Heart left ventricle (tissue), 16 donors: ENCODE data around the gene DOCK2. TPM values are rescaled to one million over a fixed set of nuclear protein-coding genes. Genes with fewer than 3 reads are reported as not detected.
A peak's percentile ranks its signal among the peaks of the same experiment; 100 is the strongest.

Source experiments
- ATAC-seq, 4 donors: fragments of 200-7000 bp; cut with Tn5 transposase; one replicate each; pipeline ENCODE4 v1.9.1; 2020 to 2022; ENCODE audit warnings: moderate library complexity in 4 of 4, mild to moderate bottlenecking in 3 of 4, moderate number of reproducible peaks in 1 of 4
- DNase-seq, 5 donors: peaks; one replicate each; pipeline ENCODE4 v3.0.0-alpha.2; 2020
- H3K27ac ChIP-seq, 12 donors: fragments of 200-600 bp; sonication (generic) in 4 of 12; one replicate each; pipeline versions ENCODE4 v1.5.0 to v1.8.0; 2016 to 2022; ENCODE audit warnings: mild to moderate bottlenecking in 2 of 12
- H3K27me3 ChIP-seq, 9 donors: fragments of 200-600 bp; sonication (generic) in 2 of 9; one replicate each; pipeline versions ENCODE4 v1.5.1 to v1.8.0; 2016 to 2022; ENCODE audit warnings: mild to moderate bottlenecking in 3 of 9
- H3K36me3 ChIP-seq, 9 donors: fragments of 200-600 bp; sonication (generic) in 2 of 9; one replicate each; pipeline versions ENCODE4 v1.5.0 to v1.8.0; 2018 to 2022; ENCODE audit warnings: mild to moderate bottlenecking in 2 of 9
- H3K4me1 ChIP-seq, 12 donors: fragments of 200-600 bp; sonication (generic) in 4 of 12; one replicate each; pipeline versions ENCODE4 v1.5.0 to v1.8.0; 2016 to 2022; ENCODE audit warnings: mild to moderate bottlenecking in 3 of 12
- H3K4me3 ChIP-seq, 12 donors: fragments of 200-600 bp; sonication (generic) in 4 of 12; one replicate each; pipeline versions ENCODE4 v1.5.0 to v1.8.0; 2017 to 2022; ENCODE audit warnings: mild to moderate bottlenecking in 9 of 12, moderate library complexity in 4 of 12
- H3K9me3 ChIP-seq, 12 donors: fragments of 200-600 bp; sonication (generic) in 4 of 12; one replicate each; pipeline versions ENCODE4 v1.5.0 to v1.8.0; 2016 to 2022; ENCODE audit warnings: mild to moderate bottlenecking in 1 of 12
- POLR2A ChIP-seq, 2 donors: fragments of 450-650 bp; IDR thresholded peaks; one replicate each; pipeline ENCODE4 v1.6.1; 2017; ENCODE audit warnings: antibody characterized with exemption in 2 of 2, mild to moderate bottlenecking in 2 of 2, moderate library complexity in 2 of 2
- WGBS, 4 donors: extraction: QIAGEN DNeasy Blood & Tissue Kit in 2 of 4; methylation state at CpG; one replicate each; pipeline versions ENCODE4 v1.1.5 to v1.1.7; 2013 to 2018; 5-methylcytosine and 5-hydroxymethylcytosine counted together
- intact Hi-C, 10 donors: fragments of 100-400 bp; cut with DNase I; formaldehyde crosslinking; loops; one replicate each; pipeline versions ENCODE4 v1.11.1 to v1.14.2; 2022
- polyA plus RNA-seq, 2 donors: library from polyadenylated mRNA; stranded (reverse); fragments of 200-250 nt; gene quantifications; one replicate each; pipeline ENCODE4 v1.2.3, GENCODE V29; 2013
- total RNA-seq, 9 donors: library from RNA; depleted of rRNA in 2 of 9; stranded (reverse); fragments of >200 nt in 2 of 9; fragmentation: NEBNext Ultra II Directional in 3 of 9; extraction: Animal tissue kit (Norgen Biotek cat#: 25700) in 3 of 9; gene quantifications; one replicate each; pipeline versions ENCODE4 v1.1.0 to v1.2.4, GENCODE V29; 2016 to 2023
- TF ChIP-seq, protein P1 (sequence below), 12 donors: fragments of 200-600 bp; sonication (generic) in 4 of 12; IDR thresholded peaks; one replicate each; pipeline versions ENCODE4 v1.5.0 to v1.8.0; 2018 to 2022; ENCODE audit warnings: antibody characterized with exemption in 12 of 12, mild to moderate bottlenecking in 5 of 12
- donor health status: ischemic (EF 13 %, LVEDD 7.1; RV severe dilation, severe dysfunction).
- donor health status: healthy with polysubstance abuse.
- donor health status: DM: no; HTN: yes; CAD: no.
- donor health status: DM: no; HTN: no; CAD: no.
- donor health status: ischemic (EF 25% LVEDD 6.9; RV normal size, moderate dysfunction).
- donor health status: ischemic (EF 25% LVEDD 5.7; RV mildly dilated, moderate dysfunction).
- donor health status: healthy.
- donor health status: DM: yes; HTN: yes; CAD: no.
- donor health status: ischemic (EF 35%, LVEDD 5.7; RV mildly dilated, moderate dysfunction).
- donor health status: nonischemic (EF 11% LVEDD 7.7; RV severe dilation, severe dysfunction).
- donor health status: DM: yes; HTN: yes; CAD: no.
- donor health status: PGD.
- donor health status: ischemic (EF 29% LVEDD 5.4; RV normal size, mild dysfunction).
- donor health status: nonischemic (EF 23%, LVEDD 6.1; RV moderate dilation, normal function).

DOCK2 gene
- total and polyA plus RNA-seq, 11 donors = 0.80 to 59.5 (median 4.6) TPM

GRCh38 chr5:169647566-169647965 is 10.5 kb downstream of the DOCK2 start:
- H3K4me1 ChIP-seq = peaks cover 0 to 65% (median 9%) of the 10 kb centered on the region in 12 donors
- no peaks in the 10 kb centered on the region for H3K9me3 ChIP-seq
- peak overlapping the region in 1 of 12 donors; percentile 80 for H3K27ac ChIP-seq
- ATAC-seq (peak in 1 of 4 donors; percentile 23), DNase-seq (no peak)
- H3K4me3 ChIP-seq = peak overlapping the region in 1 of 12 donors; percentile 12
- no peaks in the 10 kb centered on the region for H3K36me3 ChIP-seq
- intact Hi-C loops = no loop called here
- TF ChIP-seq, protein P1, sequence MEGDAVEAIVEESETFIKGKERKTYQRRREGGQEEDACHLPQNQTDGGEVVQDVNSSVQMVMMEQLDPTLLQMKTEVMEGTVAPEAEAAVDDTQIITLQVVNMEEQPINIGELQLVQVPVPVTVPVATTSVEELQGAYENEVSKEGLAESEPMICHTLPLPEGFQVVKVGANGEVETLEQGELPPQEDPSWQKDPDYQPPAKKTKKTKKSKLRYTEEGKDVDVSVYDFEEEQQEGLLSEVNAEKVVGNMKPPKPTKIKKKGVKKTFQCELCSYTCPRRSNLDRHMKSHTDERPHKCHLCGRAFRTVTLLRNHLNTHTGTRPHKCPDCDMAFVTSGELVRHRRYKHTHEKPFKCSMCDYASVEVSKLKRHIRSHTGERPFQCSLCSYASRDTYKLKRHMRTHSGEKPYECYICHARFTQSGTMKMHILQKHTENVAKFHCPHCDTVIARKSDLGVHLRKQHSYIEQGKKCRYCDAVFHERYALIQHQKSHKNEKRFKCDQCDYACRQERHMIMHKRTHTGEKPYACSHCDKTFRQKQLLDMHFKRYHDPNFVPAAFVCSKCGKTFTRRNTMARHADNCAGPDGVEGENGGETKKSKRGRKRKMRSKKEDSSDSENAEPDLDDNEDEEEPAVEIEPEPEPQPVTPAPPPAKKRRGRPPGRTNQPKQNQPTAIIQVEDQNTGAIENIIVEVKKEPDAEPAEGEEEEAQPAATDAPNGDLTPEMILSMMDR (IDR thresholded peaks at IDR 0.05) = no peak
- no peak for TF ChIP-seq POLR2A (IDR thresholded peaks at IDR 0.05)
- WGBS, 4 donors = 24 to 44% (median 30%) methylated on average over 1 of the region's 1 CpG
- peaks cover 0 to 4% (median 0%) of the 10 kb centered on the region in 9 donors for H3K27me3 ChIP-seq

DNA sequence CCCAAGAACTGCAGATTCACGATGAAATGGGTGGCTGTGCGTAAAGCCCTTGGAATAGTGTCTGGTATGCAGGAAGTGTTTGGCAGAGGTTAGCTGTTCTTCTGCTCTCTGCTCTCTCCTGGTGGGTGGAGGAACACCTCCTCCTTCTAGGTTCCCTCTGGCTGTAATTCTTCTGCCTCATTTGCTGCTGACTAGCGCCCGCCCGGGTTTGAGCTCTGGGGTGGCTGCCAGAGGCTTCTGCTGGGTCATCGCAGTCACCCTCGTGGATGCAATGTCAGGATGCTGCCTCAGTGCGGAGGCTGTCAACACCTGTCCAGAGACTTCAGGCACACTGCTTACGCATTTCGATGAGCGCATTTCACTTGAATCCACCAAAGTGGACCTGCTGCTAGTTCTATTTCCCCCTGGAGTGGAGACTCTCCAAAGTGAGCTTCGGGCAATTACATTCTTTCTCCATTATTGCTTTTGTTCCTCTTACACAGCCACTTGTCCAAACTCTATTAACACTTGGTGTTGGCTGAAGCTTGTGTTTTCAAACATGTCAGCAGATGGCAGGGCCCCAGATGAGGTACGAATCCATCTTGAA is 11.7 kb downstream of the DOCK2 start:
- WGBS, 4 donors = 31 to 45% (median 41%) methylated on average over 13 of the region's 13 CpGs
- peak in 3 of 4 donors; percentile 47 to 69 (median 58) for ATAC-seq
- Histone ChIP-seq H3K9me3 (no peaks in the 10 kb centered on the region), H3K4me3 (no peak overlapping the region), H3K36me3 (no peaks in the 10 kb centered on the region), H3K27ac (peak overlapping the region in 1 of 12 donors; percentile 80), H3K27me3 (peaks cover 0 to 4% (median 0%) of the 10 kb centered on the region in 9 donors), H3K4me1 (peaks cover 0 to 68% (median 9%) of the 10 kb centered on the region in 12 donors)
- TF ChIP-seq, protein P1 (IDR thresholded peaks at IDR 0.05) = no peak
- TF ChIP-seq POLR2A (IDR thresholded peaks at IDR 0.05) = no peak
- intact Hi-C loops = no loop called here
- peak in 4 of 5 donors; percentile 18 to 69 (median 60) for DNase-seq

GRCh38 chr5:169649486-169649885 is 12.4 kb downstream of the DOCK2 start:
- DNase-seq (no peak), ATAC-seq (no peak)
- Histone ChIP-seq H3K4me1 (peaks cover 0 to 68% (median 9%) of the 10 kb centered on the region in 12 donors), H3K4me3 (no peak overlapping the region), H3K9me3 (no peaks in the 10 kb centered on the region), H3K36me3 (peaks cover 0 to 3% (median 0%) of the 10 kb centered on the region in 9 donors), H3K27ac (peak overlapping the region in 1 of 12 donors; percentile 80), H3K27me3 (peaks cover 0 to 4% (median 0%) of the 10 kb centered on the region in 9 donors)
- TF ChIP-seq, protein P1 (IDR thresholded peaks at IDR 0.05) = no peak
- TF ChIP-seq POLR2A (IDR thresholded peaks at IDR 0.05) = no peak
- intact Hi-C loops = no loop called here
- WGBS, 4 donors = 69 to 82% (median 77%) methylated on average over 7 of the region's 7 CpGs

DNA sequence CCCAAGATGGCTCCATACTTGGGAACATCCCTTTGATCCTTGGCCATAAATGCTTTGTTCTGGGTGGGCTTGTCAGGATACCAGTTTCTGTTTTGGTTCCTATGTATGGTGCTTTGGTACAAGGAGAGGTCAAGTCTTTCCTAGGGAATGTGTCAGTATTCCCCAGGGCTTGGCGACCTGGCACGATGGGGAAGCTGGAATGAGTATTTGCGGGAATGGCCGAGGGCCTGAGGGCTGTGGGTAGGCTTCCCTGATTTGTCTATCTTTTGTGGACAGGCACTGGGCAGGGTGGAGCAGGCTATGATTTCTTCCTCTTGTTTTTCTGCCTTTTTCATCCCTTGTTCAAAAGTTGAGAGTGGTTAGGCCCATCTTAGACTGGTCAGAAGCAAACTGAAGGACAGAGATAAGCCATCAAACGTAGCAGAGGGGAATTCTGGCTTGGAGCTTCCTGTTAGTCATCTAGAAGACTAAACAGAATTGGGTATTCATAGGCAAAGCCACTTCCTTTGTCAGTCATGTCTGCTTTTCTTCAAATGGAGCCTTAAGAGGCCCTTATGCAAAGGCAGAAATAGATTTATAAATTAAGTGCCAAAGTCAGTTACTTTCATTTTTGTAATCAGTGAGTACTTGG is 13.7 kb downstream of the DOCK2 start:
- intact Hi-C loops = no loop called here
- no peak for ATAC-seq
- Histone ChIP-seq H3K4me3 (peak overlapping the region in 1 of 12 donors; percentile 7), H3K27me3 (peaks cover 0 to 4% (median 0%) of the 10 kb centered on the region in 9 donors), H3K4me1 (peaks cover 0 to 80% (median 9%) of the 10 kb centered on the region in 12 donors), H3K9me3 (no peaks in the 10 kb centered on the region), H3K36me3 (peaks cover 0 to 16% (median 0%) of the 10 kb centered on the region in 9 donors), H3K27ac (peak overlapping the region in 1 of 12 donors; percentile 79)
- no peak for TF ChIP-seq POLR2A (IDR thresholded peaks at IDR 0.05)
- TF ChIP-seq, protein P1 (IDR thresholded peaks at IDR 0.05) = no peak
- WGBS, 4 donors = 63 to 68% (median 68%) methylated on average over 5 of the region's 5 CpGs
- DNase-seq = no peak
